Femur (tissue), 1 donor: ENCODE measurements around the gene SIN3A.
"Not testable (repeated sequence)": the region's sequence is repeated elsewhere in the genome, so short reads cannot be mapped to it uniquely, and the experiment has no call there.

Source experiments
- DNase-seq: peaks from one replicate; pipeline ENCODE4 v3.0.0-alpha.2; 2017

The SIN3A gene

DNA sequence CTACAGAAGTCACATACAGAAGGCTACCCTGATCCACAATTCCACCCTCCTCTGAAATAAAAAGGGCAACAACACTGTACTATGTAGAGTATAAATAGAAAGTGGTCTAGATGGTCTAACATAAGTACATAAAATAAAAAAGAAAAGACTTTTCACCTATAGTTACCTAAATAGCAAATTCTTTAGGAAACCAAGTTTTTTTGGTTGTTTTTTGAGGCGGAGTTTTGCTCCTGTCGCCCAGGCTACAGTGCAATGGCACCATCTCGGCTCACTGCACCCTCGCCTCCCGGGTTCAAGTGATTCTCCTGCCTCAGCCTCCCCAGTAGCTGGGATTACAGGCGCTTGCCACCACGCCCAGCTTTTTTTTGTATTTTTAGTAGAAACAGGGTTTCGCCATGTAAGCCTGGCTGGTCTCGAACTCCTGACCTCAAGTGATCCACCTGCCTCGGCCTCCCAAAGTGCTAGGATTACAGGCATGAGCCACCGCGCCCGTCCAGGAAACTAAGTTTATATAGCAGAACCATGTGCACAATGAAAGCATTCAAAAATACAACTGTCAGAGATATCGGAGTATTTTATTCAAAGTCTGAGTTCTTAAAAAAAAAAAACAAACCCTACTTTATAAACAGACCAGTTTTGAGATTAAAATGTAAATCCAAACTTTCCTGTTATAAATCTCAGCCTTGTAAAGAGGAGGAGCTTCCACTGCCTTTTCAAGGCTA, 1.7 kb downstream of the SIN3A start:
- no peak for DNase-seq

- DNase-seq: not testable (repeated sequence)
Observed at GRCh38 chr15:75448171-75448570, 3.3 kb downstream of the SIN3A start.

GRCh38 chr15:75446151-75446550, 5.3 kb downstream of the SIN3A start:
- DNase-seq: no peak

DNA sequence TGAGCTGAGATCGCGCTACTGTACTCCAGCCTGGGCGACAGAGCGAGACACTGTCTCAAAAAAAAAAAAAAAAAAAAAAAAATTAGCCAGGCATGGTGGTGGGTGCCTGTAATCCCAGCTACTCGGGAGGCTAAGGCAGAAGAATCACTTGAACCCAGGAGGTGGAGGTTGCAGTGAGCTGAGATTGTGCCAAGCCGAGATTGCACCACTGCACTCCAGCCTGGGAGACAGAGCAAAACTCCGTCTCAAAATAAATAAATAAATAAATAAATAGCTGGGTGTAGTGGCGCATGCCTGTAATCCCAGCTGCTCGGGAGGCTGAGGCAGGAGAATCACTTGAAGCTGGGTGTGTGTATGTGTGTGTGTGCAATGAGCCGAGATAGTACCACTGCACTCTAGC, 6.2 kb downstream of the SIN3A start:
- DNase-seq: not testable (repeated sequence)

DNA sequence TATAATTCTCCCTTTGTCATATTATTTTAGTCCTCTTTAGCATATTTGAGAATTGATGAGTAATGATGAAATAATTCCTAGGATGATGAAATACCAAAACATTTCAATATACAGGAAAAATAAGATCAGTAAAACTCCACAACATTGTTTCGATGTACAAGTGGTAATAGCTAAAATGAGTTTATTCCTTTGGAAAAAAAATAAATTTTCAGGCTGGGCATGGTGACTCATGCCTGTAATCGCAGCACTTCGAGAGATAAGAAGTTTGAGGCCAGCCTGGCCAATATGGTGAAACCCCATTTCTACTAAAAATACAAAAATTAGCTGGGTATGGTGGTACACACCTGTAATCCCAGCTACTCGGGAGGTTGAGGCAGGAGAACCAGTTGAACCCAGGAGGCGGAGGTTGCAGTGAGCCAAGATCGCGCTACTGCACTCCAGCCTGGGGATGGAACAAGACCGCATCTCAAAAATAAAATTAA, 7.5 kb downstream of the SIN3A start:
- DNase-seq: not testable (repeated sequence)

- no peak for DNase-seq
Observed at GRCh38 chr15:75437721-75438120, 13.8 kb downstream of the SIN3A start.

GRCh38 chr15:75436881-75437280, 14.6 kb downstream of the SIN3A start:
- no peak for DNase-seq

DNA sequence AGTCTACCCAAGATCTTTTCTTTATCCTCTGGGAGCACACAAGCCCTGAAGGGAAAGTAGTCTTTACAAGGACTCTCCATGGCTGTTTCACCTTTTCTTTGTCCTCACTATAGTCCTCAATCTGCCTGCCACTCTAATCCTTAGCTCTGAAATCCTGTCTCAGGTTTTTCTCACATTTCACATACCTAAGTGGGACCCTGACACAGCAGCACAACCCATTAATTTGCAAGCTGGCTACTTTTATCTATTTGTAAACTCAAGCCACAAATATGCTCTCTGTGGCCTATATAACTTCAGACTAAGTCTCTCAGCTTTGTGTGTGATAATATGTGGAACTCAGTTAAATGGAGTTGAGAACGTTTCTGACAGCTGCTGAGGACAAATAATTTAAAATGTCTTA, 19.8 kb downstream of the SIN3A start:
- no peak for DNase-seq

DNA sequence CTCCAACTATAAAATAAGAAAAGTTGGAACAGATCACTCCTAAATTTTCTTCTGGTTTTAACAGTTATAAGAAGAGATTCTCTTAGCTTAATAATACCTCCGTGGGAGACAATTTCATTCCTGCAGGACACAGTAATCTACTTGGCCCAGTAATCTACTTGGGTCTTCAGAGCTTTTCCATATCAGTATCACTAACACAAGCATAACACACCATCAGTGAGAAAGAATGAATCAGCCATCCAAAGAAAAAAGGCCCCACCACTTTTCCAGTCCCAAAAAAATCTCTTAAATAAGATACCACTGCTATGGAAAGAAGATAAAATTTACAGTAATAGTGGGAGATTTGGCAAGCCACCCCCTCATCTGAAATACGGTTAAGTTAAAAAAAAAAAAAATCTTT, 20.2 kb downstream of the SIN3A start:
- DNase-seq: no peak

DNA sequence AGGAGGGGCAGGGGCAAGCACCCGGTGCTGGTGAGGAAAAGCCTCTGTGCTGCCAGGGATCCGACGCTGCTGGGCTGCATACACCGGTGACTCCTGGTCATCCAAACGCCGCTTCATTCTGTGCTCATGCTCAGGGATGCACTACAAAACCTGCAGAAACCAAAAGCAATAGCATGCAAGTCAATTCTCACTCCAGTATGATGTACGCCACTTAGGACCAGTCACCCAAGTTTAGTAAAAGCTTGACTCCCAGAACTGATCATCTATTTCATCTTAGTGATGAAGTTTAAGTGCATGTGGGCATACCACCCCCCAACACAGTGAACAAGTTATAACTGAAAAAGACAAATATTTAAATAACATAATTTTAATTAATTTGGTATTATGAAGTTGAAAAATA, 21.2 kb downstream of the SIN3A start:
- DNase-seq: no peak

- DNase-seq: no peak
Observed at GRCh38 chr15:75428152-75428551, 23.3 kb downstream of the SIN3A start.

DNA sequence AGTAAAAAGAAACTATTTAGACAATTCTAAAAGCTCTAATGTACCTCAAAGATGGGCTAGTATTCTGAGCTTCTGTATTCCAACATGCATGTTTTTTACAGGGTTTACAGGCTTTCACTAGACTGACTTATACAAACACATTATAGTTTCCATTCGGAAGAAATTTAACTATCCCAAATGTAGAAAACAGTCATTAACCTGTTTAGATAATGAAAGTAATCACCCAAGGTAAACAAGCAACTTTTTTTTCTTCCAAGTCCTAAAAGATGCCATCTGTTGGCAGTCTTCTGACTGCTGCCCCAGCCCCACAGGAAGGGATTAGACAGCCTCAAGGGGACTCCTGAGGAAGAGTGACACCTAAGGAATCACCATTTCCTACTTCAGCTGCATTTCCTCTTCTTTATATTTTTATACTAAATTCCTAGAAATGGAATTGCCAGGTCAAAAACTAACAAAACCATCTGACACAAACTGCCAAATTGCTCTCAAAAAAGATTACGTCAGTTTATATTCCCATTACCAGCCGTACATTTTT, 25.5 kb downstream of the SIN3A start:
- no peak for DNase-seq

DNA sequence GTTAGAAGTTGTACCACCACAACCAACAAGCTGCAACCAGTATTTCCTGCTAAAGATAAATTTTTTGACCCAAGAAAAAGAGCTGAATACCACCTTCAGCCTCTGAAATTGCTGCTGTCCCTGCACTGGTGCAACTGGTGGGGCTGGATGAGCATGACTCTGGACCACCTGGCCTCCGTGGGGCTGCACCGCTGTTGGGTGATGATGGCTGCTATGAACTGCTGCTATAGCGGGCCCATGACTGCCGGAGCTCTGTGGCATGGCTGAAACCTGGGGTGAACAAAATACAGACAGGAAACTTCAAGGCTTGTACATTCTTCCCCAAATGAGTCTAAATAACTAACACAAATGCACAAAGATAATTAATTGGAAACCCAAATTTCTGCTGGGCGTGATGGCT, 28.9 kb downstream of the SIN3A start:
- DNase-seq: no peak

DNA sequence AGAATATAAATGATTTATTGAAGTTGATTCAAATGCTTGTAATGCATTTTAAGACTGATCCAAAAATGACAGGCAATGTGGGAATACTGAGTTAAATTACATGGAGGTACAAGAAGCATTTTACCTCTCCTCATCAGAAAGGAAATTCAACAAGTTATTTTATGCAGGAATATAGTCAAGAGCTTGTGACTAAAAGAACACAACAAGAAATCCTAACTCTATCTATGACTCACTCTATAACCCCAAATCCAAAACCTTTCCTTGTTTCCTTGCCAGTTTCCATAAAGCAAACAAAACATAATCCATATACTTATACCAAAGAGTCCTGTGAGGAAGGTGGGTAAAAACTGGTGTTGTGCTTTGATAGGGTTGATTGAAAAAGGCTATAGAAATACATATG, 30.8 kb downstream of the SIN3A start:
- no peak for DNase-seq

DNA sequence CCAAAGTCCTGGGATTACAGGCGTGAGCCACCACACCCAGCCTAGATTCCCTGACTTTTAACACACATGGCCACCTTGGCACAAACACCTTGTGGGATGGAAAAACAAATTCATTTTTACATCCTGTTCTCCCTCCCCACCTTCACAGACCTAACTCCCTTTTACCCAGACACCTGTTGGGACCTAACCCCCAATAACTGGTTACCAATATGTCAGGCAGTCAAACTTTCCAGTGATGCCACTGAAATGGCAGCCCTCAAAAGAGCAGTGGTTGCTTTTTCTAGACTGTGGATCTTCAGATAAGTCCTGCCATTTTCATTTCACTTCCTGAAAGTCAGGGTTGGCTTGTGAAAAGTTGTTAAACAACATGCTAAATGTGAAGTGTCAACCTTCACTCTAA, 34.9 kb downstream of the SIN3A start:
- no peak for DNase-seq

DNA sequence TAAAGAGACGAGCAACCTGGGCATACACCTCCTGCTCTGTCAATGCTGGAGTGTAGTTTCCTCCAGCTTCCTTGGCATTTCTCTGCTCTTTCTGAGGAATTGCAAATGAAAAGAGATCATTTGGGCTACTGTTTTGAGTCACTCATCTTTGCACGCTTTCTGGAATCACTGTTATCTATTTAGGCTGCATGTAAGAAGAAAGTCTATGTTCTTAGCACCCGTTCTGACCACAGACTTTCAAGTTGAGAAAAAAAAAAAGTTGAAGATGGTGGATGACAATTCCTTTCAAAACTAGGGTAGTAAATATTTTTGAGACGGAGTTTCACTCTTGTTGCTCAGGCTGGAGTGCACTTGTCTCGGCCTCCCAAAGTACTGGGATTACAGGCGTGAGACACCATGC, 41.3 kb downstream of the SIN3A start:
- no peak for DNase-seq

GRCh38 chr15:75407083-75407482, 44.4 kb downstream of the SIN3A start:
- no peak for DNase-seq

DNA sequence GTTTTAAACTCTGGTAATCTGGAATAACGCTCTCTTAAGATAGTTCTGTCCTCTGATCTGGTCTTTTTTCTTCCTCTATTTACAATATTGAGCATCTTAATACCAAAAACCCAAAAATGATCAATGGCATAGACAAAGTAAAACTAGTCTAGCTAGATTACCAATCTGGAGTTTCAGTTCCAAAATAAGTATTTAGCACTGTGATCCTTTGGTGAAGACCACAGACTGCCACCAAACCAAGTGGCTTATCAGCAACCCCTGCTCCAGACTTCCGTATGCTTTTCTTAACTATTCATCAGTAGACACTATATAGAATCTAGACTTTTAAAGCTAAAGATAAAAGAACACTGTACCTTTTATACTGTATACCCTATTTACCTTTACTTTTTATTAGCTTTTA, 47.6 kb downstream of the SIN3A start:
- DNase-seq: no peak

GRCh38 chr15:75397494-75397893, 54.0 kb downstream of the SIN3A start:
- no peak for DNase-seq

- no peak for DNase-seq
Observed at GRCh38 chr15:75389791-75390382, 61.6 kb downstream of the SIN3A start.

GRCh38 chr15:75383986-75384385, 67.5 kb downstream of the SIN3A start:
- DNase-seq: not testable (repeated sequence)

GRCh38 chr15:75380773-75381172, 70.7 kb downstream of the SIN3A start:
- no peak for DNase-seq

DNA sequence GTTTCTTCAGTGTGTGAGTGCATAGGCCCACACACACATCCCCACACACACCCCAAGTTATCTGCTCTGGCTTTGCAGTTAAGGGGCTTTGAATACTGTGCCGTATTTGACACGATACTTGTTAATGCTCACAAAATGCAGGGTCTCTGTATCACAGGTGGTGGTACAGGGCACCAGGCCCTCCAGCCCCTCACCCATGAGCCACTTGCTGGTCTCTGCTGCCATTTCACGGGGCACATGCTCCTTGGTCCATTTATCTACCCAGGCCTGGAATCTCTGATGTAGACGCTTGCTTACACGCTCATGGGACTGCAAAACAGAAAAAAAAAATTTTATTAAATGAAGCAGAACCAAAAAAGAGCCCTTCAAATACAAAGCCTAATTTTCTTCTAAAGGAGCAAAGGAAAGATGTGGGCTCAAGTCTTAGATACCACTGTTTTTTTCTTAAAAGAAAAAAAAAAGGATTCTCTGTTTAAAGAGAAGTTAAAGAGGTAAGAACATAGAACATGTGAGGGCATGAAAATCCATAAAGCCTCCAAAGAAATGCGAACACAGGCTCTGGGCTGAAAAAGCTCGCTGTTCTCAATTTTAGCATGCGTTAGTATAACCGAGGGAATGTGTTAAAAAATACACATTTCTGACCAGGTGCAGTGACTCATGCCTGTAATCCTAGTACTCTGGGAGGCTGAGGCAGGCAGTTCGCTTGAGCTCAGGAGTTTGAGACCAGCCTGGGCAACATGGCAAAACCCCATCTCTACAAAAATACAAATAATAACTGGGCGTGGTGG, 79.4 kb downstream of the SIN3A start:
- no peak for DNase-seq

DNA sequence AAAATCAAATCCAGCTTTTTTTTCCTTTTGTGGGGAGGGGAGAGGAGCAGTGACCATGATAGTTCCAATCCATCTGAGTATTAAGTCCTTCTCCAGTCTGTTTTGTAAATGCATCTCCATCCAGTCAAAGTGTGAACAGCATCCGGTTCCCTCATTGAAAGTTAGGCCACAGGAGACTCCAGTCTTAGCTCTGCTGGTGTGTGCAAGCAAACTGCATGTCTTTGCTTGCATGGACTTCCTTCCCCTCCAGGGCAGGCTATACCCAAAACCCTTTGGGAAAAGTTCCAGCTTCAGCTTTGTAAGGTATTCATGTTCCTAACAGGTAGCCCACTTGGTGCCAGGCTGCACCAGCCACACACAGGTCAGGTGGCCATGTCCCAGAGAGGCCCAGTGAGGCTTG, 80.0 kb downstream of the SIN3A start:
- DNase-seq: no peak
